Activated CD8-positive, alpha-beta memory T cell treated with anti-CD3 and anti-CD28 coated beads, Interleukin-2, amount 10 ng/mL, durations not matched to agents 7 days and 5 days (primary cell): ENCODE measurements around the gene STX10. TPM values are rescaled to one million over a fixed set of nuclear protein-coding genes. Genes with fewer than 3 reads are reported as not detected.

Experiments used
- ATAC-seq: fragments of 150-1000 bp; cut with Tn5 transposase; one replicate; pipeline ENCODE4 v1.10.0; 2021; ENCODE audit warnings: moderate library complexity
- CTCF ChIA-PET: fragments of 350-600 bp; sonication (Branson Sonifier 250); formaldehyde crosslinking; loops from one replicate; lab custom pipeline; 2021; ENCODE audit warnings: antibody characterized with exemption; lab: Charles Lee
- DNase-seq: peaks from one replicate; pipeline ENCODE4 v3.0.0-alpha.2; 2020
- H3K27ac Mint-ChIP-seq: one replicate; pipeline ENCODE4 v1.8.0; 2021; ENCODE audit warnings: mild to moderate bottlenecking, mixed read lengths
- H3K27me3 Mint-ChIP-seq: one replicate; pipeline ENCODE4 v1.8.0; 2021; ENCODE audit warnings: mixed read lengths
- H3K36me3 Mint-ChIP-seq: one replicate; pipeline ENCODE4 v1.8.0; 2021; ENCODE audit warnings: mild to moderate bottlenecking, mixed read lengths
- H3K4me1 Mint-ChIP-seq: one replicate; pipeline ENCODE4 v1.8.0; 2021; ENCODE audit warnings: mixed read lengths
- H3K4me3 Mint-ChIP-seq: one replicate; pipeline ENCODE4 v1.8.0; 2021; ENCODE audit warnings: mild to moderate bottlenecking, moderate library complexity, mixed read lengths
- H3K9me3 Mint-ChIP-seq: one replicate; pipeline ENCODE4 v1.8.0; 2022; ENCODE audit warnings: low read depth, mixed read lengths
- total RNA-seq, 2 experiments: library from RNA; stranded (reverse); gene quantifications; one replicate each; pipeline ENCODE4 v1.2.3, GENCODE V29; 2021

The STX10 gene
- total RNA-seq, 2 experiments from 2014 or later = 58.6 to 70.1 TPM

- H3K4me1 Mint-ChIP-seq = peaks cover 79% of the 10 kb centered on the region
- peaks cover 6% of the 10 kb centered on the region for H3K36me3 Mint-ChIP-seq
- H3K27me3 Mint-ChIP-seq = no peaks in the 10 kb centered on the region
- DNase-seq (no peak), ATAC-seq (no peak)
- H3K27ac Mint-ChIP-seq = peak overlapping the region; percentile 73
- no peaks in the 10 kb centered on the region for H3K9me3 Mint-ChIP-seq
- CTCF ChIA-PET = interaction anchor here (1.2 to 1.5 kb wide), 2 partner anchors 34 to 56 kb away, joined by 3 to 4 read pairs; no protein-coding TSS in a partner anchor
- H3K4me3 Mint-ChIP-seq = no peak overlapping the region
Observed at GRCh38 chr19:13160557-13160956, 10.4 kb upstream of the STX10 start.

GRCh38 chr19:13159713-13160112 lies 9.5 kb upstream of the STX10 start:
- H3K4me3 Mint-ChIP-seq = peak overlapping the region; percentile 36
- CTCF ChIA-PET = no interaction called here
- peak overlapping the region; percentile 68 for H3K27ac Mint-ChIP-seq
- peaks cover 12% of the 10 kb centered on the region for H3K36me3 Mint-ChIP-seq
- H3K27me3 Mint-ChIP-seq = no peaks in the 10 kb centered on the region
- peaks cover 73% of the 10 kb centered on the region for H3K4me1 Mint-ChIP-seq
- ATAC-seq = no peak
- H3K9me3 Mint-ChIP-seq = no peaks in the 10 kb centered on the region
- no peak for DNase-seq

GRCh38 chr19:13155472-13156359 lies 5.5 kb upstream of the STX10 start:
- Mint-ChIP-seq H3K4me3 (peak overlapping the region; percentile 96), H3K4me1 (peaks cover 45% of the 10 kb centered on the region), H3K27me3 (no peaks in the 10 kb centered on the region), H3K9me3 (no peaks in the 10 kb centered on the region), H3K36me3 (peaks cover 29% of the 10 kb centered on the region), H3K27ac (peak overlapping the region; percentile 100)
- DNase-seq (peak; percentile 91), ATAC-seq (peak; percentile 9)
- CTCF ChIA-PET = interaction anchor here (0.8 to 4.5 kb wide), 14 partner anchors 10 to 122 kb away, joined by 3 to 58 read pairs (median 5); partner anchors contain the start of gene NACC1

GRCh38 chr19:13154911-13155471 lies 4.8 kb upstream of the STX10 start:
- ATAC-seq = peak; percentile 7
- Mint-ChIP-seq H3K27me3 (no peaks in the 10 kb centered on the region), H3K4me3 (peak overlapping the region; percentile 96), H3K36me3 (peaks cover 26% of the 10 kb centered on the region), H3K4me1 (peaks cover 39% of the 10 kb centered on the region), H3K27ac (peak overlapping the region; percentile 100), H3K9me3 (no peaks in the 10 kb centered on the region)
- CTCF ChIA-PET = interaction anchor here (0.8 to 4.5 kb wide), 11 partner anchors 11 to 123 kb away, joined by 3 to 58 read pairs (median 5); partner anchors contain the start of gene NACC1
- DNase-seq = peak; percentile 90

GRCh38 chr19:13154241-13154778 lies 4.1 kb upstream of the STX10 start:
- Mint-ChIP-seq H3K4me3 (peak overlapping the region; percentile 96), H3K27me3 (no peaks in the 10 kb centered on the region)
- no peak for ATAC-seq

GRCh38 chr19:13153569-13154240 lies 3.5 kb upstream of the STX10 start:
- peak overlapping the region; percentile 100 for H3K27ac Mint-ChIP-seq
- DNase-seq = peak; percentile 50

More at GRCh38 chr19:13154241-13154778, 4.1 kb upstream of the STX10 start:
- peaks cover 25% of the 10 kb centered on the region for H3K36me3 Mint-ChIP-seq
- DNase-seq = peak; percentile 81
- H3K9me3 Mint-ChIP-seq = no peaks in the 10 kb centered on the region
- peak overlapping the region; percentile 100 for H3K27ac Mint-ChIP-seq
- H3K4me1 Mint-ChIP-seq = peaks cover 37% of the 10 kb centered on the region
- CTCF ChIA-PET = interaction anchor here (1.8 to 4.5 kb wide), 3 partner anchors 12 to 50 kb away, joined by 7 to 58 read pairs (median 11); no protein-coding TSS in a partner anchor

GRCh38 chr19:13152974-13153568 lies 2.9 kb upstream of the STX10 start:
- Mint-ChIP-seq H3K27ac (peak overlapping the region; percentile 100), H3K36me3 (peaks cover 26% of the 10 kb centered on the region), H3K9me3 (no peaks in the 10 kb centered on the region), H3K27me3 (no peaks in the 10 kb centered on the region), H3K4me3 (peak overlapping the region; percentile 96), H3K4me1 (peaks cover 37% of the 10 kb centered on the region)
- DNase-seq = peak; percentile 97
- ATAC-seq = peak; percentile 31
- CTCF ChIA-PET = interaction anchor here (0.7 to 2.0 kb wide), 12 partner anchors 11 to 358 kb away, joined by 3 to 26 read pairs (median 5); partner anchors contain the start of gene NACC1

More at GRCh38 chr19:13153569-13154240, 3.5 kb upstream of the STX10 start:
- CTCF ChIA-PET = interaction anchor here (2.0 to 4.5 kb wide), 4 partner anchors 10 to 49 kb away, joined by 7 to 58 read pairs (median 26); no protein-coding TSS in a partner anchor
- H3K4me1 Mint-ChIP-seq = peaks cover 40% of the 10 kb centered on the region
- H3K36me3 Mint-ChIP-seq = peaks cover 25% of the 10 kb centered on the region
- H3K27me3 Mint-ChIP-seq = no peaks in the 10 kb centered on the region
- H3K4me3 Mint-ChIP-seq = peak overlapping the region; percentile 96
- ATAC-seq = no peak
- H3K9me3 Mint-ChIP-seq = no peaks in the 10 kb centered on the region

GRCh38 chr19:13152356-13152973 lies 2.3 kb upstream of the STX10 start:
- Mint-ChIP-seq H3K9me3 (no peaks in the 10 kb centered on the region), H3K36me3 (peaks cover 26% of the 10 kb centered on the region), H3K4me3 (peak overlapping the region; percentile 96), H3K4me1 (peaks cover 32% of the 10 kb centered on the region), H3K27ac (peak overlapping the region; percentile 100), H3K27me3 (no peaks in the 10 kb centered on the region)
- DNase-seq (no peak), ATAC-seq (peak; percentile 2)
- CTCF ChIA-PET = interaction anchor here (0.7 to 2.0 kb wide), 14 partner anchors 11 to 358 kb away, joined by 3 to 26 read pairs (median 4); partner anchors contain the start of gene NACC1

GRCh38 chr19:13151605-13152355 lies 1.6 kb upstream of the STX10 start:
- ATAC-seq (peak; percentile 50), DNase-seq (peak; percentile 98)
- Mint-ChIP-seq H3K36me3 (peaks cover 28% of the 10 kb centered on the region), H3K4me1 (peaks cover 28% of the 10 kb centered on the region), H3K4me3 (peak overlapping the region; percentile 96), H3K27me3 (no peaks in the 10 kb centered on the region), H3K27ac (peak overlapping the region; percentile 100), H3K9me3 (no peaks in the 10 kb centered on the region)
- CTCF ChIA-PET = interaction anchor here (0.6 to 2.0 kb wide), 14 partner anchors 12 to 357 kb away, joined by 3 to 26 read pairs (median 4); partner anchors contain the start of gene NACC1

GRCh38 chr19:13150931-13151604 lies 893 bp upstream of the STX10 start:
- Mint-ChIP-seq H3K4me3 (peak overlapping the region; percentile 96), H3K27ac (peak overlapping the region; percentile 91), H3K27me3 (no peaks in the 10 kb centered on the region), H3K36me3 (peaks cover 28% of the 10 kb centered on the region), H3K9me3 (no peaks in the 10 kb centered on the region), H3K4me1 (peaks cover 21% of the 10 kb centered on the region)
- DNase-seq (peak; percentile 61), ATAC-seq (peak; percentile 1)
- CTCF ChIA-PET = interaction anchor here (0.8 to 2.6 kb wide), 7 partner anchors 20 to 186 kb away, joined by 3 to 12 read pairs (median 7); partner anchors contain the start of gene NACC1
